ENCODE measurements around the gene PNLIP.

- no peak for TF ChIP-seq CTCF (IDR thresholded peaks at IDR 0.05 in 4 of 5, conservative IDR thresholded peaks at IDR 0.05 in 1 of 5)
- TF ChIP-seq POLR2A (IDR thresholded peaks at IDR 0.05): no peak
These were observed 63.2 kb downstream of the PNLIP start for GRCh38 chr10:116608686-116609594.
